ENCODE measurements around the gene RASSF3. TPM values are rescaled to one million over a fixed set of nuclear protein-coding genes. Genes with fewer than 3 reads are reported as not detected.
A peak's percentile ranks its signal among the peaks of the same experiment; 100 is the strongest.

RASSF3 gene
- total RNA-seq, 1 donor from 2014 or later = 14.9 TPM

DNA sequence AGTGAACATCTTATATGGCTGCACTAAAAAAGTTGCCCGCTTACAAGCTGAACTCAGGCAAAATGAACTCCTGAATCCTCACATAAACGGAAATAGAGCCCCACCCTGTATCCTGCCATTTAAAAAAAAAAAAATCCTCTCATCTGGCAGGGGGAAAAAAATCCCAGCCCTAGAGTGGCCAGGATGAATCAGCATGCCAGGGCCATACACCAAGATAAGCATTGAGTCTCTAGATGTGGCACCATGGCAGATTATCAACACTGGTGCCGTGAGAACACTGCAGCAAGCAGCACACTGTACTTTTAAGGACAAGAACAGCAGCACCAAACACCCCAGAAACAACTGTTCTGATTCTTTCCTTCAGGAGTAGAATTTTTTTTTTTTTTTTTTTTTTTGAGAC lies 65.5 kb downstream of the RASSF3 start:
- no peak for DNase-seq (ENCODE audit: low read depth)
- TF ChIP-seq, protein P1, sequence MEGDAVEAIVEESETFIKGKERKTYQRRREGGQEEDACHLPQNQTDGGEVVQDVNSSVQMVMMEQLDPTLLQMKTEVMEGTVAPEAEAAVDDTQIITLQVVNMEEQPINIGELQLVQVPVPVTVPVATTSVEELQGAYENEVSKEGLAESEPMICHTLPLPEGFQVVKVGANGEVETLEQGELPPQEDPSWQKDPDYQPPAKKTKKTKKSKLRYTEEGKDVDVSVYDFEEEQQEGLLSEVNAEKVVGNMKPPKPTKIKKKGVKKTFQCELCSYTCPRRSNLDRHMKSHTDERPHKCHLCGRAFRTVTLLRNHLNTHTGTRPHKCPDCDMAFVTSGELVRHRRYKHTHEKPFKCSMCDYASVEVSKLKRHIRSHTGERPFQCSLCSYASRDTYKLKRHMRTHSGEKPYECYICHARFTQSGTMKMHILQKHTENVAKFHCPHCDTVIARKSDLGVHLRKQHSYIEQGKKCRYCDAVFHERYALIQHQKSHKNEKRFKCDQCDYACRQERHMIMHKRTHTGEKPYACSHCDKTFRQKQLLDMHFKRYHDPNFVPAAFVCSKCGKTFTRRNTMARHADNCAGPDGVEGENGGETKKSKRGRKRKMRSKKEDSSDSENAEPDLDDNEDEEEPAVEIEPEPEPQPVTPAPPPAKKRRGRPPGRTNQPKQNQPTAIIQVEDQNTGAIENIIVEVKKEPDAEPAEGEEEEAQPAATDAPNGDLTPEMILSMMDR (conservative IDR thresholded peaks at IDR 0.05; ENCODE audit: low read depth, low read length) = no peak
- H3K4me3 ChIP-seq (ENCODE audit: low read depth, low read length) = no peak overlapping the region

DNA sequence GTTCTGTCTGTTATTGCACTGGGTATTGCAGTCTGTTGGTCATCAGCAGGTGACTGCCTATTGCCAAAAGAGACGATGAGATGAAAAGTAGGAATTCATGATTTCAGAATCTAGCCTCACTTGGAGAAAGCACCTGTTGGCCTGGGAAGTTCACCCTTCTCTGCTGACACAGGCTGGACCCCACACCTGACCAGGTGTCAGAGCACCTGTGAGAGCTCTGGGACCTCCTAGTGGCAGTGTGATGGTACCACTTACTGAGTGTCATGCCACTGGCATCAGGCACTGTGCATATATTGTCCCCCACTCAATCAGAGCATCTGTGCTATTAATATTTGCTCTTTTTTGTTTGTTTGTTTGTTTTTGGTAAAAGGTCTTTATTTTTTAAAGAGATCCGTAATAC lies 68.0 kb downstream of the RASSF3 start:
- DNase-seq (ENCODE audit: low read depth) = no peak
- H3K4me3 ChIP-seq (ENCODE audit: low read depth, low read length) = no peak overlapping the region
- TF ChIP-seq, protein P1 (conservative IDR thresholded peaks at IDR 0.05; ENCODE audit: low read depth, low read length) = peak; percentile 24

DNA sequence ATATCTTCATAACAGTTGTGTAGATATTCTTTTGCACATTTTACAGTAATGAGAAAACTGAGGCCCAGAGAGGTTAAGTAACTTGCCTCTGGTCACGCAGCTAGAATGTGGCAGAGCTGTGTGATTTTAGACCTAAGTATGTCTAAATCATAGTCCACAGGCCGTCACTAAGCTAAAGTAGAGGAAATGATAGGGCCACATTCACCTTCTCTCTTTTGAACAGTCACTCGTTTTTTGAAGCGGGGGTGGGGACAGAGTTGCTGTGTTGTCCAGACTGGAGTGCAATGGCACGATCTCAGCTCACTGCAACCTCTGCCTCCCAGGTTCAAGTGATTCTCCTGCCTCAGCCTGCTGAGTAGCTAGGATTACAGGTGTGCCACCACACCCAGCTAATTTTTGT lies 68.5 kb downstream of the RASSF3 start:
- DNase-seq (ENCODE audit: low read depth) = no peak
- TF ChIP-seq, protein P1 (conservative IDR thresholded peaks at IDR 0.05; ENCODE audit: low read depth, low read length) = no peak
- H3K4me3 ChIP-seq (ENCODE audit: low read depth, low read length) = no peak overlapping the region

DNA sequence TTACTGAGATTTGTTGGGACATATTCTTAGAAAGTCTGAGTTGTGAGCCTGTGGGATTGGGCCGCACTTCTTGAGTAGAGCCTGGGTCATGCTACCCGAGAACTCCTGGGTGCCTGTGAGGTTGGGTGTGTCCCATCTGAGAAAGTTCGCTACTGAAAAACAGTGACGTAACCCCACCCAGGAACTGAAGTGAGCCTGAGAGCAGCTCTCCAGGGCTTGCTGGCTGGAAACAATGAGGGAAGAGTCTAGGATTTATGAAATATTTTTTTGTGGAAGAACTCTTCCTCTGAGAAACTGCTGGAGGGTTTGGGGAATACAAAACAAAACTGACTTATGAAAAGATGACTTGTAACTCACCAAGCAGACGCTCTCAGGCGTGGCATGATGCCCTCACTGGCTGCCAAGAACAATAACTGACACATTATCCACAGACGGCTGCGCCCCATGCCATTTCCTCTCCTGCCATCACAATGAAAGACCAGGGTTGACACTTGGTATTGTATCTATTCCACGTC lies 69.2 kb downstream of the RASSF3 start:
- TF ChIP-seq, protein P1 (conservative IDR thresholded peaks at IDR 0.05; ENCODE audit: low read depth, low read length) = no peak
- peak overlapping the region; percentile 24 for H3K4me3 ChIP-seq (ENCODE audit: low read depth, low read length)
- DNase-seq (ENCODE audit: low read depth) = peak; percentile 56

DNA sequence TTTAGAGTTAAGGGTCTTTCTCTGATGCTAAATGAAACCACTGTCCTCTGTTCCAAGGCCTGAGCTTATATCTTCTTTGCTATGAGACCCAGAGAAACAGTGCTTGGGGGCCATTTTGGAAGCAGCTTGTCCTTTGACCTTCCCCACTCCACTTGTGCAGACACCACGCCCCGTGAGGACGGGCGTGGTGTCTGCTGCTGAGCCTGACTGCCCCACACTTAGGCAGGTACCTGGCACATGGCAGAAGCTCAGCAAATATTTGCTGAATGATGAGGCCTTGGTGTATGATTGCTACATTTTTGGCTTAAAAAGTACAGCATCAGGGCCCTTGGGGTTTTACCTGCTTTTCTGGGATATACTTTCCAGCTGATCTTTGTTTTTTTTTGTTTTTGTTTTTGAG lies 69.9 kb downstream of the RASSF3 start:
- DNase-seq (ENCODE audit: low read depth) = no peak
- no peak overlapping the region for H3K4me3 ChIP-seq (ENCODE audit: low read depth, low read length)
- TF ChIP-seq, protein P1 (conservative IDR thresholded peaks at IDR 0.05; ENCODE audit: low read depth, low read length) = no peak

DNA sequence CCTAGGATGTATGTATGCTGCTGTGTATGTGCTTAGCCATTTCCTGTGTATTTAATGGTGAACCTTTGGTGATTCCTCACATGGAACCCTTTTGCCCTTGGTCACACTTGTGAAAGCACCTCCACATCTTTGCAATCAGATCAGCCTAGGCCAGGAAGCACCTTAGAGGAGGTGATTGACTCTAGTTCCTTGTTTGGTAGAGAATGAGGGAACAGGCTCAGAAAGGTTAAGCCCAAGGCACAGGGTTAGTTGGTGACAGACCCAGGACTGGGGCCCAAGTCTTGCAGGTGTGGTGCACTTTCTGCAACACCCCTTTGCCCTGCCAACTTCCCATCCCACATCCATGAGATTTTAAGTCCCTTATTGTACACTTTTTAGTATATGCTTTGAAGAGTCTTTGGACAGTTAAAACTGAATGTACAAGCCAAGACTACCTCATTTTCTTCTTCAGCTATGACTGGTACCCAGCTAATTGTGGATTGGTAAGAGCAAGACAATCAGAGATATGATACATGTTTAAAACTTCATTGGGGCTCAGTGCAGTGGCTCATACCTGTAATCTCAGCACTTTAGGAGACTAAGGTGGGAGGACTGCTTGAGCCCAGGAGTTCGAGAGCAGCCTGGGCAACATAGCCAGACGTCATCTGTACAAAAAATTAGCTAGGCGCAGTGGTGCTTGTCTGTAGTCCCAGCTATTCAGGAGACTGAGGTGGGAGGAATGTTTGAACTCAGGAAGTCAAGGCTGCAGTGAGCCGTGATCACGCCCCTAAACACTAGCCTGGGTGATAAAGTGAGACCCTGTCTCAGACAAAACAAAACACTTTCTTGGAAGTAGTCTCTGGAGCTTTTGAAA lies 71.1 kb downstream of the RASSF3 start:
- no peak for DNase-seq (ENCODE audit: low read depth)
- TF ChIP-seq, protein P1 (conservative IDR thresholded peaks at IDR 0.05; ENCODE audit: low read depth, low read length) = no peak
- H3K4me3 ChIP-seq (ENCODE audit: low read depth, low read length) = no peak overlapping the region
